ENCODE results near the gene TBC1D14. TPM values are rescaled to one million over a fixed set of nuclear protein-coding genes. Genes with fewer than 3 reads are reported as not detected.

TBC1D14 gene
- total and polyA plus RNA-seq, 2 of the 8 experiments (the other 6 are each of a cell fraction or from before 2014, with no cell fraction given): 45.6 to 48.2 TPM

DNA sequence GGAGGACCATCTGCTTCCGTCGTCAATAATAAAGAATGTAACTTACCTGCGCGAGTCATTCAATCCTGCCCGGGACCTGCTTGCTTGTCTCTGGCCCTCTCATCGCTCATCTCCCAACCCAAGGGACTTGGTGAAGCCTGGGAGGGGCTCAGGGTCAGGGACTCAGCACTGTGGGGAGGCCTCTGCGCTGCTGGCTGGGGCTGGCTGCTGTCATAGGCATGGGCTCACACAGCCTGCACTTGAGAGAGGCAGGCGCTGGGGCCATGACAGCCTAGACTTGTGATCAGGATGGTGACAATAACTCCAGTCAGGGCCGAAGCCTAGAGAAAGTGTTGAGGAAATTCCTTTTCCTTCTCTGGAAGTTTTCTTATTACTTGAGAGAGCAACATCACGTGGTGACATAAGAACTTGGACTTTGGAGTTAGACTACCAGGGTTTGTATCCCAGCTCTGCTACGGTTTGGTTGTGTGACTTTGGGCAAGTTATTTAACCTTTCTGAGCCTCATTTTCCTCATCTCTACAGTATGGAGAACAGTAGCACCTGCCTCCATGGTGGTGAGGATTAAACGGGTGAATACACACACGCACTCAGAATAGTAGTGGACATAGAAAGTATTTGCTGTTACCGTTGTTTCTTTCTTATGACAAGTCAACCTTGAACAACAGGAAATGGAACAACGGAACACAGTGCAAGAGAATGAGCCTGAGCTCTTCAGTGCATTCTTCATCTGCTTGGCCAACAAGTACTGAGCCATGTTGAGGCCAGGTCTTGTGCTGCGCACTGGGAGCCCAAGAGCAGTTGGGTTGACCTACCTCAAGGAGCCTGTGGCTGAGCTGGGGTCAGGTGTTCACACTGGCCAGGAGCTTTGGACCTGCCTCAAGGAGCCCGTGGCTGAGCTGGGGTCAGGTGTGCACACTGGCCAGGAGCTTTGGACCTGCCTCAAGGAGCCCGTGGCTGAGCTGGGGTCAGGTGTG is 60.5 kb downstream of the TBC1D14 start (continued):
- no peak for TF ChIP-seq CHD7 (IDR thresholded peaks at IDR 0.05; ENCODE audit: insufficient replicate concordance, low read length)
- no peak for TF ChIP-seq NANOG (IDR thresholded peaks at IDR 0.05; ENCODE audit: insufficient read depth, low read depth, low read length, poor library complexity, severe bottlenecking)
- no peak for TF ChIP-seq SUZ12 (IDR thresholded peaks at IDR 0.05; ENCODE audit: low read length)
- no peak for TF ChIP-seq CBX8 (IDR thresholded peaks at IDR 0.05; ENCODE audit: borderline replicate concordance, low read depth, low read length)
- no peak for TF ChIP-seq CHD1 (IDR thresholded peaks at IDR 0.05; ENCODE audit: low read depth, low read length)
- no peak for TF ChIP-seq HDAC2 (IDR thresholded peaks at IDR 0.05; ENCODE audit: borderline replicate concordance in 1 of 2, low read depth in 2 of 2, low read length in 2 of 2)
